ENCODE data around the gene ZNF174.

ZNF174 gene

GRCh38 chr16:3400779-3401688 lies at the start of gene ZNF174, which contains the start of gene ZSCAN32:
Gene ZNF174 (plus strand): TSS chr16:3401215. CDS start chr16:3402005, 790 bp downstream.
Gene ZSCAN32 (minus strand): TSS chr16:3401004. CDS start chr16:3397557, 3,447 bp downstream.
- peak; percentile 99 for DNase-seq (ENCODE audit: low read depth)

GRCh38 chr16:3355589-3355988 lies 45.4 kb upstream of the ZNF174 start, which contains the start of gene OR2C1:
Gene OR2C1 (plus strand): TSS chr16:3355889. CDS start chr16:3355941, 52 bp downstream.
- DNase-seq (ENCODE audit: low read depth), result no peak

- no peak for DNase-seq (ENCODE audit: low read depth)
Observed at GRCh38 chr16:3356118-3356517, 44.9 kb upstream of the ZNF174 start.

GRCh38 chr16:3358871-3359270 lies 42.1 kb upstream of the ZNF174 start:
- no peak for DNase-seq (ENCODE audit: low read depth)

- no peak for DNase-seq (ENCODE audit: low read depth)
Observed at GRCh38 chr16:3362931-3363330, 38.1 kb upstream of the ZNF174 start.

GRCh38 chr16:3363793-3364192 lies 37.2 kb upstream of the ZNF174 start:
- DNase-seq (ENCODE audit: low read depth), result no peak

- DNase-seq (ENCODE audit: low read depth), result peak; percentile 94
Observed at GRCh38 chr16:3364774-3365427, 36.1 kb upstream of the ZNF174 start.

- no peak for DNase-seq (ENCODE audit: low read depth)
Observed at GRCh38 chr16:3369073-3369472, 31.9 kb upstream of the ZNF174 start.

GRCh38 chr16:3375680-3376079 lies 25.3 kb upstream of the ZNF174 start:
- DNase-seq (ENCODE audit: low read depth), result no peak

GRCh38 chr16:3377917-3378316 lies 23.1 kb upstream of the ZNF174 start:
- DNase-seq (ENCODE audit: low read depth), result no peak

- no peak for DNase-seq (ENCODE audit: low read depth)
Observed at GRCh38 chr16:3383045-3383448, 18.0 kb upstream of the ZNF174 start.

- DNase-seq (ENCODE audit: low read depth), result no peak
Observed at GRCh38 chr16:3388325-3388724, 12.7 kb upstream of the ZNF174 start.

- DNase-seq (ENCODE audit: low read depth), result no peak
Observed at GRCh38 chr16:3389663-3390338, 11.2 kb upstream of the ZNF174 start.

- no peak for DNase-seq (ENCODE audit: low read depth)
Observed at GRCh38 chr16:3400446-3400778, 603 bp upstream of the ZNF174 start.

- no peak for DNase-seq (ENCODE audit: low read depth)
Observed at GRCh38 chr16:3401719-3402397, 843 bp downstream of the ZNF174 start.

- DNase-seq (ENCODE audit: low read depth), result no peak
Observed at GRCh38 chr16:3408561-3409197, 7.7 kb downstream of the ZNF174 start.

- no peak for DNase-seq (ENCODE audit: low read depth)
Observed at GRCh38 chr16:3413730-3414379, 12.8 kb downstream of the ZNF174 start.

GRCh38 chr16:3431779-3432219 lies 30.8 kb downstream of the ZNF174 start:
- no peak for DNase-seq (ENCODE audit: low read depth)

- DNase-seq (ENCODE audit: low read depth), result no peak
Observed at GRCh38 chr16:3434373-3434772, 33.4 kb downstream of the ZNF174 start.

- DNase-seq (ENCODE audit: low read depth), result no peak
Observed at GRCh38 chr16:3439637-3440036, 38.6 kb downstream of the ZNF174 start.

Data from fibroblast of the conjunctiva (primary cell).